RWPE1 (cell line): Measurements from ENCODE around the gene ANXA8.

Source experiments
- CTCF ChIA-PET: fragments of 350-600 bp; sonication (Branson Sonifier 250); formaldehyde crosslinking; extraction: SDS; loops from one replicate; lab custom pipeline; 2021; lab: Yijun Ruan, JAX
- POLR2A ChIA-PET: fragments of 400-600 bp; formaldehyde crosslinking; extraction: SDS; loops from one replicate; lab custom pipeline; 2020; ENCODE audit warnings: antibody characterized with exemption; ENCODE audit not compliant: low non-redundant PET; lab: Yijun Ruan, JAX
- DNase-seq: peaks from one replicate; pipeline ENCODE4 v3.0.0; 2012; ENCODE audit warnings: low spot score
- H3K27ac ChIP-seq: fragments of 450-650 bp; 2 replicates; pipeline ENCODE4 v1.5.1; 2017
- CTCF ChIP-seq: fragments of 450-650 bp; conservative IDR thresholded peaks from 2 replicates; pipeline ENCODE4 v1.5.1; 2017; ENCODE audit warnings: low read depth, mild to moderate bottlenecking

The ANXA8 gene

DNA sequence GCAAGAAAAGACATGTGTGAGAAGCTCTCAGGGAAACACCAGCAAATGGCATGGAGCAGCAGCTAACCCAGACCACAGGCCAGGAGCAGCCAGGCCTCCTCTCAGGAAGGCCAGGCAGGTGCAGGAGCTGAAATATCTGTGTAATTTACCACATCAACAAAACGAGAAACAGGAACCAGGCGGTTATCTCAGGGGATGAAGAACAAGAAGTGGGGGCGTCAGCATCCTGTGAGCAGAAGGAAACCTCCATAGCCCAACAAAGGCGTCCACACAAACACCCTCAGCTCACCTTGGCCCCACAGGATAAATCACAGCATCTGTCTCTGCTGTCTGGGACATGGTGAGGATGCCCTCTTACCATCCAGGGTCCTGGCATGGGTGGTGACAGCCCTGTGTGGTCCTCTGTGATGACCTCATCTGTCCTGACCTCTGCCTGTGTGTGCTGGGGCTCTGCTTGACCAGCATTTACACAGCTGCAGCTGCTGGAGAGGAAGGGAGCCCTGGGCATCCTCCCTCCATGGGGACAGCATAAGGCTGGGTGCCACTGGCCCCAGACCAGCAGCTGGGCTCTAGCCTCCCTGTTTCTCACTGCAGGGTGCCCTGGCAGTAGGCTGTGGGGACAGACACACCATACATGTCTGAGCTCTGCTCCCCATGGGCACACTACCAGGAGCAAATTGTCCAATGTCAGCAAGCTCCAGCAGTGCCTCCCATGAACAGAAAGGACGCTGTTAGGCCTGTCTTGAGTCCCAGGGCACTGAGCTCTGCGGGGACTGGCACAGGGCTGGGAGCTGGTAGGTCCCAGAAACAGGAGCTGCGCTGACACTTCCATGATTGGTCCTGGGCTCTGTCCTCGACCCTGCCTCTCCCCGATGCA, 34.6 kb downstream of the ANXA8 start:
- DNase-seq = no peak
- no peak overlapping the region for H3K27ac ChIP-seq
- TF ChIP-seq CTCF = no peak
- POLR2A ChIA-PET = no interaction called here
- CTCF ChIA-PET = interaction anchor here (0.6 kb wide), 2 partner anchors 9 to 23 kb away, joined by 3 to 4 read pairs; no protein-coding TSS in a partner anchor

DNA sequence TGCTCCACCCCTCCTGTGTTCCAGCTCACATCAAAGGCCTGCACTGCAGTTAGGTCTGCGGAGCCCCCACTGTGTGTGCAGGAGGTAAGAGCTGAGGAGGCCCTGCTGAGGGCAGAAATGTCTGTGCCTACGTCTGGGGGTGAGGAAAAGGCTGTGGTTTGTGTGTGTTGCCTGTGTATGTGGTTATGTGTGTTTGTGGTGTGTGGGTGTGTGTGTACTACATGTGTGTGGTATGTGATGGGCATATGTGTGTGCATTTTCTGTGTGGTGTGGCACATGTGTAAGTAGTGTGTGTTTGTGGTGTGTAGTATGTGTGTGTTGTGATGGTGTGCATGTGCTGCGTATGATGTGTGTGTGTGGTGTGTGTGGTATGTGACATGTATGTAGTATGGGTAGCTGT, 36.2 kb downstream of the ANXA8 start:
- POLR2A ChIA-PET = no interaction called here
- DNase-seq = no peak
- CTCF ChIA-PET = interaction anchor here (0.6 kb wide), 1 partner anchor 281 kb away, joined by 3 read pairs; no protein-coding TSS in a partner anchor
- H3K27ac ChIP-seq = no peak overlapping the region
- TF ChIP-seq CTCF = no peak

GRCh38 chr10:47447209-47447608, 36.7 kb downstream of the ANXA8 start:
- ChIA-PET CTCF (no interaction called here), POLR2A (no interaction called here)
- no peak overlapping the region for H3K27ac ChIP-seq
- no peak for DNase-seq
- TF ChIP-seq CTCF = no peak

- TF ChIP-seq CTCF = no peak
- H3K27ac ChIP-seq = no peak overlapping the region
- ChIA-PET CTCF (no interaction called here), POLR2A (no interaction called here)
- DNase-seq = no peak
Observed at GRCh38 chr10:47445720-47446119, 38.2 kb downstream of the ANXA8 start.

GRCh38 chr10:47444047-47444446, 39.9 kb downstream of the ANXA8 start:
- DNase-seq = no peak
- no peak for TF ChIP-seq CTCF
- POLR2A ChIA-PET = no interaction called here
- CTCF ChIA-PET = no interaction called here
- H3K27ac ChIP-seq = no peak overlapping the region

- ChIA-PET CTCF (interaction anchor here (0.6 kb wide), 1 partner anchor 9 kb away, joined by 3 read pairs; no protein-coding TSS in a partner anchor), POLR2A (no interaction called here)
- H3K27ac ChIP-seq = no peak overlapping the region
- no peak for TF ChIP-seq CTCF
- no peak for DNase-seq
Observed at GRCh38 chr10:47443145-47443544, 40.8 kb downstream of the ANXA8 start.
